Esophagus squamous epithelium (tissue), 5 donors: ENCODE results near the gene TRIM72. TPM values are rescaled to one million over a fixed set of nuclear protein-coding genes. Genes with fewer than 3 reads are reported as not detected.

Experiments used
- DNase-seq: peaks from one replicate; lab custom pipeline; 2025; lab: John Stamatoyannopoulos, UW
- H3K27ac ChIP-seq, 4 donors: fragments of 200-600 bp; sonication (generic); one replicate each; pipeline ENCODE4 v1.5.1; 2016 to 2019; ENCODE audit warnings: mild to moderate bottlenecking in 1 of 4
- H3K27me3 ChIP-seq, 4 donors: fragments of 200-600 bp; sonication (generic); 1 replicate in 3 of 4; 2 replicates in 1 of 4; pipeline versions ENCODE4 v1.5.1 to v1.6.0; 2017 to 2021; ENCODE audit warnings: antibody characterized with exemption in 1 of 4
- H3K36me3 ChIP-seq, 3 donors: fragments of 200-600 bp; sonication (generic); one replicate each; pipeline ENCODE4 v1.5.1; 2016 to 2019
- H3K4me1 ChIP-seq, 3 donors: fragments of 200-600 bp; sonication (generic); one replicate each; pipeline ENCODE4 v1.5.1; 2017 to 2019
- H3K4me3 ChIP-seq, 4 donors: fragments of 200-600 bp; sonication (generic); 1 replicate in 3 of 4; 2 replicates in 1 of 4; pipeline ENCODE4 v1.5.1; 2016 to 2019; ENCODE audit warnings: mild to moderate bottlenecking in 2 of 4, moderate library complexity in 1 of 4
- H3K9me3 ChIP-seq, 3 donors: fragments of 200-600 bp; sonication (generic); one replicate each; pipeline ENCODE4 v1.5.1; 2016 to 2019
- CTCF ChIP-seq, 6 experiments: fragments of 450-650 bp in 4 of 6; fragments of 200-600 bp in 2 of 6; sonication (generic) in 2 of 6; IDR thresholded peaks; one replicate each; pipeline ENCODE4 v1.5.1; 2016 to 2019; ENCODE audit warnings: antibody characterized with exemption in 6 of 6, mild to moderate bottlenecking in 4 of 6, moderate library complexity in 4 of 6
- POLR2A ChIP-seq, 4 donors: fragments of 450-650 bp; IDR thresholded peaks; one replicate each; pipeline ENCODE4 v1.6.1; 2017; ENCODE audit warnings: antibody characterized with exemption in 4 of 4, mild to moderate bottlenecking in 4 of 4, moderate library complexity in 3 of 4
- WGBS, 2 donors: methylation state at CpG; one replicate each; pipeline ENCODE4 v1.1.5; 2018; 5-methylcytosine and 5-hydroxymethylcytosine counted together
- intact Hi-C: fragments of 100-400 bp; cut with DNase I; formaldehyde crosslinking; loops from one replicate; pipeline ENCODE4 v1.15.0; 2022
- total RNA-seq, 4 donors: library from RNA; depleted of rRNA; stranded (reverse); fragments of >200 nt; gene quantifications; one replicate each; pipeline ENCODE4 v1.1.0, GENCODE V29; 2016
- donor health status: DM: yes; HTN: yes; CAD: no.

TRIM72 gene
- total RNA-seq, 4 donors from 2014 or later: not detected

- no peak overlapping the region for H3K27ac ChIP-seq
- H3K4me3 ChIP-seq: no peak overlapping the region
- intact Hi-C loops: no loop called here
- TF ChIP-seq POLR2A (IDR thresholded peaks at IDR 0.05) (no peak), CTCF (IDR thresholded peaks at IDR 0.05) (no peak)
- peaks cover 56 to 100% (median 87%) of the 10 kb centered on the region in 3 donors for H3K36me3 ChIP-seq
- no peak for DNase-seq
- H3K27me3 ChIP-seq: no peaks in the 10 kb centered on the region
- peaks cover 2 to 42% (median 13%) of the 10 kb centered on the region in 3 donors for H3K4me1 ChIP-seq
- H3K9me3 ChIP-seq: no peaks in the 10 kb centered on the region
- WGBS, 2 donors: 73 to 78% methylated on average over 8 of the region's 8 CpGs
Measured at GRCh38 chr16:31187808-31188189, 26.1 kb upstream of the TRIM72 start.

- intact Hi-C loops: no loop called here
- TF ChIP-seq CTCF (IDR thresholded peaks at IDR 0.05) (no peak), POLR2A (IDR thresholded peaks at IDR 0.05) (no peak)
- peaks cover 55 to 100% (median 84%) of the 10 kb centered on the region in 3 donors for H3K36me3 ChIP-seq
Measured at GRCh38 chr16:31188450-31189411, 25.2 kb upstream of the TRIM72 start.

GRCh38 chr16:31189412-31189778 is 24.5 kb upstream of the TRIM72 start:
- no peak for TF ChIP-seq POLR2A (IDR thresholded peaks at IDR 0.05)
- TF ChIP-seq CTCF (IDR thresholded peaks at IDR 0.05): no peak
- Histone ChIP-seq H3K36me3 (peaks cover 50 to 100% (median 83%) of the 10 kb centered on the region in 3 donors), H3K27ac (no peak overlapping the region), H3K27me3 (no peaks in the 10 kb centered on the region), H3K9me3 (no peaks in the 10 kb centered on the region), H3K4me1 (peaks cover 0 to 26% (median 0%) of the 10 kb centered on the region in 3 donors), H3K4me3 (no peak overlapping the region)
- DNase-seq: no peak
- intact Hi-C loops: no loop called here
- WGBS, 2 donors: 63 to 78% methylated on average over 2 of the region's 2 CpGs

More at GRCh38 chr16:31188450-31189411, 25.2 kb upstream of the TRIM72 start:
- Histone ChIP-seq H3K27ac (no peak overlapping the region), H3K4me3 (no peak overlapping the region), H3K4me1 (peaks cover 0 to 33% (median 4%) of the 10 kb centered on the region in 3 donors), H3K9me3 (no peaks in the 10 kb centered on the region), H3K27me3 (no peaks in the 10 kb centered on the region)
- 77 to 83% methylated on average over 3 of the region's 3 CpGs for WGBS, 2 donors
- no peak for DNase-seq

GRCh38 chr16:31190061-31190460 is 23.9 kb upstream of the TRIM72 start:
- no peak overlapping the region for H3K4me3 ChIP-seq
- no peak for DNase-seq

More at GRCh38 chr16:31190061-31190460, 23.9 kb upstream of the TRIM72 start:
- no peak overlapping the region for H3K27ac ChIP-seq
- H3K36me3 ChIP-seq: peaks cover 46 to 100% (median 81%) of the 10 kb centered on the region in 3 donors
- intact Hi-C loops: no loop called here
- H3K4me1 ChIP-seq: peaks cover 0 to 22% (median 0%) of the 10 kb centered on the region in 3 donors
- no peaks in the 10 kb centered on the region for H3K9me3 ChIP-seq
- TF ChIP-seq CTCF (IDR thresholded peaks at IDR 0.05) (no peak), POLR2A (IDR thresholded peaks at IDR 0.05) (no peak)
- no peaks in the 10 kb centered on the region for H3K27me3 ChIP-seq
- 80 to 96% methylated on average over 10 to 12 of the region's 12 CpGs for WGBS, 2 donors
